GM21737 (cell line): ENCODE results near the gene SKOR1.

Experiments
- ATAC-seq: cut with Tn5 transposase; IDR thresholded peaks from one replicate; pipeline ENCODE4 v1.9.1; 2021; ENCODE audit warnings: mild to moderate bottlenecking, moderate library complexity; ENCODE audit not compliant: unreplicated experiment

SKOR1 gene

GRCh38 chr15:67845974-67846373, 20.7 kb downstream of the SKOR1 start:
- ATAC-seq, result no peak

DNA sequence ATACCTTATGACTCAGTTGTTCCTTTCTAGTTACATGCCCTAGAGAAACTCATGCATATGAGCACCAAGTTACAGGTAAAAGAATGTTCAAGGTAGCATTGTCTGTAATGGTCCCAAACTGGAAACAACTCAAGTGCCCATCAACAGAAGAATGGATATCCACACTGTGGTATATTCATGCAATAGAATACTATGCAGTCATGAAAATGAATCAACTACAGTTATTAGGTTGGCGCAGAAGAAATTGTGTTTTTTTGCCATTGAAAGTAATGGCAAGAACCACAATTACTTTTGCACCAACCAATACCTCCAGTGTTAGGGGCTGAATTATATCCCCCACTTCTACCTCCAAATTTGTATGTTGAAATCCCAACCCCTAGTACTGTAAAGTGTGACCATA, 24.2 kb downstream of the SKOR1 start:
- no peak for ATAC-seq

DNA sequence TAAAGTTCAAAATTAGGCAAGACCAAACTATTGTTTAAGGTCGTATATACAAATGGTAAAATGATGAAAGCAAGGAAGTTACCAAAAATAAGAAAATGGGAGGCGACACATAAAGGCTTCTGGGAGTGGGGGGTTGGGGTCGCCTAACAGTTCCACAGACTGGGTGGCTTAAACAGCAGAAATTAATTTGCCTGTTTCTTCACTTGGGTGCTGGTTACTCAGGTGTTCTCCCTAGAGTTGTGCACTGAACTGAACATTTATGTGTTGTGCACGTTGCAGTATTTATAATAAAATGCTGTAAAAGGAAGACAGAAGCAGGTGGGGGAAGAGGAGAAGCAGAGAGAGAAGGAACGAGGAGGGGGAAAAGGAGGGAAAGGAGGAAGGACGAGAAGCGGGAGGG, 25.0 kb downstream of the SKOR1 start:
- ATAC-seq, result no peak

GRCh38 chr15:67850994-67851571, 25.8 kb downstream of the SKOR1 start:
- ATAC-seq, result no peak

- no peak for ATAC-seq
Measured at GRCh38 chr15:67852418-67852817, 27.1 kb downstream of the SKOR1 start.

DNA sequence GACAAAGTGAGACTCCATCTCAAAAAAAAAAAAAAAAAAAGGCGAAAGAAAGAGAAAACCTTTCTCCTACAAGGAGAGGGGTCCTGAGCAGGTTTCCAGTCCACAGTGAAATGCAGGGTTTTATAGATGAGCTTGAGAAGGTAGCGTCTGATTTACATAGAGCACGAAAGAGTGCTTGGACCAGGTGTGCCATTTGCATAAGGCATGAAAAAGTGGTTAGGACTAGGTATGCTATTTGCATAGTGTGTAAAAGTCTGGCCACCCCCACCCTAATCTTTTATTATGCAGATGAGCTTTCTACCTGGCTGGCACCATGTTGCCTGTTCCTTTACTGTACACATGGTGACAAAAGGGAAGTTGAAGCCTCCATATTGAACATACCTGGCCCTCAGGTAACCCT, 28.1 kb downstream of the SKOR1 start:
- ATAC-seq, result no peak

DNA sequence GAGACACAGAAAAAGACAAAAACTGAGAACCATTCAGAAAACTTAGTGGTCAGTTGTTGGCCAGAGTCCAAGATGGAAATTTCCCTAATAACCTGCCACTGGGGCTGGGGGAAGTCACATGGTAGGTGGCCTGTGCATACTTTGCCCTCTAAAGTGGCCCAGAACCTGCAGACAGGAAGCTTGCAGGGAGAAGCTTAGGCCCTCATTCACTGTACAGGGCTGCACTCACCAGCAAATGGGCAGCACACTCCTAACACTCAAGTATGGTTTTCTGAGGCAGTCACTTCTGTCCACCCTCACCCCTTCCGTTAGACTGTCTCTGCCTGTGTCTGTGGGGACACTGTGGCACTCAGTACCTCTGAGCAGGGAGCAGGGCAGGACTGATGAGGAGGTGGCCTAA, 29.0 kb downstream of the SKOR1 start:
- no peak for ATAC-seq

- ATAC-seq, result no peak
Measured at GRCh38 chr15:67855842-67856241, 30.5 kb downstream of the SKOR1 start.

DNA sequence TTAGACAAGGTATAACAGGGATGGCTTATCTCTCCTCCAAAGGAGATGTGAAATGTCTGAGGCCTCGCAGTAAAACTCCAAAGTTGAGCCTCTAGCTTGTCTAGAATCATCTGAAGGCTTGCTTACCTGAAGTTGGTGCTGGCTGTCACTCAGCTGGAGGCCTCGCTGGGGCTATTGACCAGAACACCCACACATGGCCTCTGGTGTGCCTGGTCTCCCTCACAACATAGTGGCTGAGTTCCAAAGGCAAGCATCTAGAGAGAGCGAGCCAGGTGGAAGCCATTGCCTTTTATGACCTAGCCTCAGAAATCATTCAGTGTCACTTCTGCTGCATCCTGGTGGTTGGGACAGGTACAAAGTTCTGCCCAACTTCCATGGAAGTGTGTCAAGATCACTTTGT, 31.9 kb downstream of the SKOR1 start:
- no peak for ATAC-seq

DNA sequence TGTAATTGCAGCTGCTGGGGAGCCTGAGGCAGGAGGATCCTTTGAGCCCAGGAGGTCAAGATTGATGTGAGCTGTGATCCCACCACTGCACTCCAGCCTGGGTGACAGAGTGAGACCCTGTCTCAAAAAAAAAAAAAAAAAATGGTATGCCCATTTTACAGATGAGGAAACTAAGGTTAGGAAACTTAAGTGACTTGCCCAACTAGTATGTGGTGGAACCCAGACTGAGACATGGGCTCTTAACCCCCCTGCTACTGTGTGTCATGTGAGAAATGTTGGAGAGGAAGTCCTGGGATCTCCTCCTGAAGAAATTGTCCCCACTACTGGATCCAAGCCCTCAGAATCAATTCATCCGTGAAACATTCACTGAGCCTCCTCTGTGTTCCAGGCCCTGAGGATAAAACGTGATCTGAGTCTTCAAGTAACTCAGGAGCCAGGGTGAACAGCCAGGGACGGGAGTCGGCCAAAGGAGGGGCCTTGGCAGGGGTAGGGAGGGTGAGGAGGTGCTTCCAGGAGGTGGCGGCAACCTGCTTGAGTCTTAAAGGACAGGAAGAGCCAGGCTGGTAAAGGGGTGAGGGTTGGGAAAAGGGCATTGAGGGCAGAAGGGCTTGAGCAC, 34.1 kb downstream of the SKOR1 start:
- ATAC-seq, result no peak

DNA sequence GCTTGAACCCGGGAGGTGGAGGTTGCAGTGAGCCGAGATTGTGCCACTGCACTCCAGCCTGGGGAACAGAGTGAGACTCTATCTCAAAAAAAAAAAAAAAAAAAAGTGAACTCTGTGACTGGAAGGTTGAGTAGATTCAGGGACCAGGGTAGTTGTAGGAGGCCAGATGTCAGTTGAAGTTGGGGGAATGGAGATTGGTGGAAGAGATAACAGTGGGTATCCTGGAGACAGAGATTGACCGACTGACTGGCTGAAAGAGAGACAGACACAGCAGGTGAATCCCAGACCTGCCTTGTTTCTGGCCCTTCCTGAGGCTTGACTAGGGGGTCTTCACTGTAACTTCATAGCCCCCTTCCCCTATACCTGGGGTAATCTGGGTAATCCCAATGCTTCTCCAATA, 36.7 kb downstream of the SKOR1 start:
- ATAC-seq, result no peak

DNA sequence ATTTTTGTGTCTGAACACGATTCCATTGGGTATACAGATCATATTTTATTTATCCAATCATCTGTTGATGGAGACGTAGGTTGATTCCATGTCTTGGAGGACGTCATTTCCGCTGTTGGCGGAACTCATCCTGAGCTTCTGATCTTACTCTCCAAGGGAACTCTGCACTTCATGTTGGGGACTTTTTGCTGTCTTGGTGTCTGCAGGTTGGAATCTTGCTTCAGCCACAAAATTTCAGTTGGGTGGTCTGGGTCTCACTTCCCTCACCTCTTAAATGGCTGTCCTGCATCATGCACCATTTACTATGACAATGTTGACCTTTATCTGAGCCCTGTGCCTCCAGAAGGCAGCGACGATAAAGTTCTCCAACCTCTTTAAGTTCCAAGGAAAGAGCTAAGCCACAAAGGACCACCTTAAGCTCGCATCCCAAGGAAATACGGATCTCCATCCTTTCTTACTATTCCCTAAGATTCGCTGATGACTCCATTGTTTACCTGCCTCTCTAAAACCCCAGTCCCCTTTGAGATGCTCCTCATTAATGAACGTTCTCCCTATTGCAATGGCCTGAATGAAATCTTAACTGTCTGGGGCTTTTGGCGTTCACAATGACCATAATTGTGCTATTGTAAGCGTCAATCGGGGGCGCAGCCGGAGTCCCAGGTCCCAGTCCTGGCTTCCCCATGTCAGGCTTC, 37.6 kb downstream of the SKOR1 start:
- peak; percentile 24 for ATAC-seq

GRCh38 chr15:67863442-67863987, 38.2 kb downstream of the SKOR1 start:
- ATAC-seq, result peak; percentile 68

DNA sequence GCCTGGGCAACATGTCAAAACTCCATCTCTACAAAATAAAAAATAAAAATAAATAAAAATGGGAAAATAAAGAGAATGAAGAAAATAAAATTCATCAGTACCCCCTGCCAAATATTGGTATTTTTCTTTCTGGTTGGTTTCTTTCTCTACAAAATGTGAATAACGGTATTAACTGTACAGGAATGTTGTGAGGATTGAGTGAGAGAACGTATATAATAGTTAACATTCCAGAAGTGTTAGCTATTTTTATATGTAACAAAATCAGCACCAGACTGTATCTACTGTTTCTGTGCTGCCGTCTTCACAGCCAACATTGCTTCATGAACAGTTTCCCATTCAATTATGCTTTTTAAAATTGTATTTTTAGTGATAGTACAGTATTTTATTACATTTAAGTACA, 40.0 kb downstream of the SKOR1 start:
- no peak for ATAC-seq

DNA sequence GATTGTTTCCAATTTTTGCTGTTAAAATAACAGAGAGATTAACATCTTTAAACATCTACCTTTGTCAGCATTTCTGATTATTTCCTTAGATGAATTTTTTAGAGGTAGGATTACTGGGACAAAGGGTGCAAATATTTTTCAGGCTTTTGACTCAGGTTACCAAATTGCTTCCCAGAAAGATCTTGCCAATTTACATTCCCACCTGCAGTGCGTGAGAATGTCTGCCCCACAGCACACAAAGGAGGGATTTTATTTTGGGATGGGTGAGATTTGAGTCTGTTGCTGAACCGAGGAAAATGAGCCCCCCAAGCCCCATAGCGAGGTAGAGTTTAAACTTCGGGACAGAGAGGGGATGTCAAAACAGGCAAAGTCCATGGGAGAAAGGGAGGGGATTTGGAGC, 40.5 kb downstream of the SKOR1 start:
- ATAC-seq, result no peak

DNA sequence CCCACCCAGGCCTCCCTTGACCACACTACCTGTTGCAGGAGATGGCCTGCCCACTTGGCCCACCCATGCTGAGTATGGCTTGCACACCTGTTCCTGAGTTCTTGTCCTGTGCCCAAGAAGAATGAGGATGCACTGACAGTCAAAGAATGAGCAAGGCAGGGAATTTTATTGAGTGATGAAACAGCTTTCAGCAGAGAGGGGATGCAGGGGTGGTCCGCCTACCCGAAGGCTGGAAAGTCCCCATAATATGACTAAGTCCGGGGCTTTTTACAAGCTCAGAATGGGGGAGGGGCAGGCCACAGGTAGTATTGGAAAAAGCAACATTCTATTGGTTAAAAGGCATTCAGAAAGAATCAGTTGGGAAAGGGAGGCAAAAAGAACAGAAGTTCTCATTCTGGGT, 44.4 kb downstream of the SKOR1 start:
- ATAC-seq, result no peak

DNA sequence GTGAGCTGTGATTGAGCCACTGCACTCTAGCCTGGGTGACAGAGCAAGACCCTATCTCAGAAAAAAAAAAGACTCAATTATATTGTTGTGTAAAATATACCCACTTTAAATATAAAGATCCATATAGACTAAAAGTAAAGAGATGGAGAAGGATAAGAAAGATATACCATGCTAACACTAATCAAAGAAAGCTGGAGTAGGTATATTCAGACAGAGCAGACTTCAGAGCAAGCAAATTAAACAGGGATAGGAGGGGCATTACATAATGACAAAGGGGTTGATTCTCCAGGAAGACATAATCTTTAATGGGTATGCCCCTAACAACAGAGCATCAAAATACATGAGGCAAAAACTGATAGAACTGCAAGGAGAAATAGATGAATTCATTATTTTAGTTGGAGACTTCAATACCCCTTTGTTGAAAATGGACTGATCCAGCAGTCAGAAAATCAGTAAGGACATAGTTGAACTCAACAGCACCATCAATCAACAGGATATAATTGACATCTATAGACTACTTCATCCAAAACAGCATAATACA, 45.6 kb downstream of the SKOR1 start:
- no peak for ATAC-seq

- ATAC-seq, result no peak
Measured at GRCh38 chr15:67873777-67874176, 48.5 kb downstream of the SKOR1 start.

DNA sequence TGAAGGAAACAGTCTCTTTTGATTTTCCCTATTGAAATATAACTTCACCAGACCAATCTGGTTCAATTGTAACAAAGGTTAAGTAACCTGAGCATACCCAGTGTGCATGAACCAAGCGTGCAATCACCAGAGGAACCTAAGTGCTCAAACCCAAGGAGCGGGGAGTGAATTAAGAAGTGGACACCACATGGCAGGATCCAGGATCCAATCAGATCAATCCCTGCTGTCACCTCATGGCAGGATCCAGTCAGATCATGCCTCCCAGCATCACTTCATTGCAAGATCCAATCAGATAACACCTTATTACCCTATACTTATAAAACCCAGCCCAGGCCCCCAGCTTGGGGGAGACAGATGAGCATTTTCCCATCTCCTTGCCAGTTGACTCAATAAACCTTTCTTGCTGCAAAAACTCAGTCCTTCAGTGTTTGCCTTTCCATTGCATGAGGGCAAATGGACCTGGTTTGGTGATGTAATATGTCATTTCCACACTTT, 53.5 kb downstream of the SKOR1 start:
- ATAC-seq, result no peak

DNA sequence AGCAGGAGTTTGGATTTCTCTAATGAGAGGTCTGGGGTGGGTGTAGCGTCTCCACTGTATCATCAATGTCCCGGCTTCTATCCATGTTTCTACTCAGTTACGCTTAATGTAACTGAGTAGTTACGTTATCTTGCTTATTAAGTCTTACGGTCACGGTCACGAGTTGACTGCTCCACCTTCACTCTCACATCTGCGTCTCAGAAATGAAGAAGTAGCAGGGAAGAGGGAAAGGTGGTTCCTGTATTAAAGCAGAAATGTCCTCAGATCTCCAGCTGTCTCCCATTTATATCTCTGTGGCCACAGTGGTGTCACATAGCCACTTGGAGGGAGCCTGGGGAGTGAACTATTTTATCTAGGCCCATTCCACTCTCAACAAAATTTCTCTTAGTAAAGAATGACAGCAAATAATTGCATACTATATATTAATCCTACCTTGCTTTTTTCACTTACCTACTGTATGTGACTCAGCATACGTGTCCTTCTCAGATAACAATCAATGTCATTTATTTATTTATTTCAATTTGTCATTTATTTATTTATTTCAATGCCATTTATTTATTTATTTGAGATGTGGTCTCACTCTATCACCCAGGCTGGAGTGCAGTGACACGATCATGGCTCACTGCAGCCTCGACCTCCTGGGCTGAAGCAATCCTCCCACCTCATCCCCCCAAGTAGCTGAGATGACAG, 54.3 kb downstream of the SKOR1 start:
- no peak for ATAC-seq

DNA sequence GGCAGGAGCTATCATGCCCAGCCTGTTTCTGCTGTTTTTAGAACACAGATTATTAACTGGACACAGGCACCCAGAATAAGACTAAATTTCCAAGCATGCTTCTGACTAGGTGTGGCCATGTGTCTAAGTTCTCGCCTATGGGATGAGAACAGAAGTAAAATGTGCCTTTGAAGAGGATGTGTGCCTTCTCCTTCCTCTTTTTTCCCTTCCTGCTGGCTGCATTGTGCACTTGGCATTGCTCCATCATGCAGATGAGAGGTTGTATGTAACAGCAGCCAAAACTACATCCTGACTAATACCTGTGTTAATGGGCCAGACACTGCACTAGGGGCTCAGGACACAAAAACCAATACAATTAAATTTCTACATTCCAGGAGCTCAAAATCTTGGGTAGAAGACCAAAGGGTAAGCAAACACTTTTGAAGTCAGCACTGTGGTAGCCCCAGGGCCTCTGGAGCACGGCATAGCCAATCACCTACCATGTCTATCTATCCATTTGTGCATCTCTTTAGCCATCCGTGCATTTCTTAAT, 55.4 kb downstream of the SKOR1 start:
- ATAC-seq, result no peak
